Astrocyte of the cerebellum (primary cell): ENCODE data around the gene PPT2.
"Not testable (repeated sequence)": the region's sequence is repeated elsewhere in the genome, so short reads cannot be mapped to it uniquely, and the experiment has no call there.

Source experiments
- DNase-seq: peaks from one replicate; pipeline ENCODE4 v3.0.0-alpha.2; 2011; ENCODE audit warnings: low read depth
- H3K4me3 ChIP-seq: 2 replicates; pipeline ENCODE4 v1.5.1; 2011; ENCODE audit warnings: mild to moderate bottlenecking, low read depth, low read length, moderate library complexity
- in situ Hi-C: cut with HindIII; loops from 2 replicates; pipeline ENCODE4 v1.10.0; 2017; ENCODE audit warnings: low sequenced_read_pairs
- TF ChIP-seq, protein P1 (sequence below): IDR thresholded peaks from 2 replicates; pipeline ENCODE4 v1.5.1; 2012; ENCODE audit warnings: low read length, low read depth, moderate library complexity, mild to moderate bottlenecking; ENCODE audit errors: missing control alignments

PPT2 gene

DNA sequence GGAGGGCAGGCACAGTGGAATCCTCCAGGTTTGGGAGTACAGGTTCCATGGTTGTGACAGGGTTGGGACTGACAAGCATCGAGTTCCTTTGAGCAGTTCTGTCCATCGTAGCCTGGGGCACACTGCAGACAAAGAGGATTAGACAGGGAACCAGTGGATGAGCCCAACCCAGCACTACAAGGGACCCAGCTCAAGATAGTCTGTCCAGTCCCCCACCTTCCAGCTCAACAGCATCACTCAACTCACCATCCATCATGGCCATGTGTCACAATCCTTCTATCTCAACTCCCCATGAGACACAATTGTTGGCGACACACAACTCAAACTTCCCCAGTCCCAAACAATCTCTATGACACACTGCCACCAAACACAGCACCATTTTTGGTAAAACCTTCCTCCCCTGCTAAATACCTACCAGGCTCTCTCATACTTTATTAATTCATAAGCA lies 50.4 kb downstream of the PPT2 start:
- H3K4me3 ChIP-seq: no peak overlapping the region
- in situ Hi-C loops: no loop called here
- TF ChIP-seq, protein P1, sequence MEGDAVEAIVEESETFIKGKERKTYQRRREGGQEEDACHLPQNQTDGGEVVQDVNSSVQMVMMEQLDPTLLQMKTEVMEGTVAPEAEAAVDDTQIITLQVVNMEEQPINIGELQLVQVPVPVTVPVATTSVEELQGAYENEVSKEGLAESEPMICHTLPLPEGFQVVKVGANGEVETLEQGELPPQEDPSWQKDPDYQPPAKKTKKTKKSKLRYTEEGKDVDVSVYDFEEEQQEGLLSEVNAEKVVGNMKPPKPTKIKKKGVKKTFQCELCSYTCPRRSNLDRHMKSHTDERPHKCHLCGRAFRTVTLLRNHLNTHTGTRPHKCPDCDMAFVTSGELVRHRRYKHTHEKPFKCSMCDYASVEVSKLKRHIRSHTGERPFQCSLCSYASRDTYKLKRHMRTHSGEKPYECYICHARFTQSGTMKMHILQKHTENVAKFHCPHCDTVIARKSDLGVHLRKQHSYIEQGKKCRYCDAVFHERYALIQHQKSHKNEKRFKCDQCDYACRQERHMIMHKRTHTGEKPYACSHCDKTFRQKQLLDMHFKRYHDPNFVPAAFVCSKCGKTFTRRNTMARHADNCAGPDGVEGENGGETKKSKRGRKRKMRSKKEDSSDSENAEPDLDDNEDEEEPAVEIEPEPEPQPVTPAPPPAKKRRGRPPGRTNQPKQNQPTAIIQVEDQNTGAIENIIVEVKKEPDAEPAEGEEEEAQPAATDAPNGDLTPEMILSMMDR: no peak
- DNase-seq: no peak

DNA sequence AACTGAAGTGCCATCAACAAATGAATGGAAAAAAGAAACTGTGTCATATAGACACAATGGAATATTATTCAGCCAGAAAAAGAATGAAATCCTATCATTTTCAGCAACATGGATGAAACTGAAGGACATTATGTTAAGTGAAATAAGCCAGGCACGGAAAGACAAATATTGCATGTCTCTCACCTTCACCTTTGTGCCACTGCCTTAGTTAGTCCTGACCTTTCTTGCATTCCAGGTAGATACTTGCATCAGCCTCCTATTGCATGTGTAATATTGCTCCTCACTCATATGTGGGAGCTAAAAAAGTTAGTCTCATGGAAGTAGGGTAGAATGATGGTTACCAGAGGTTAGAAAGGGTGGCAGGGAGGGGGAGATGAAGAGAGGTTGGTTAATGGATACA lies 55.1 kb downstream of the PPT2 start:
- TF ChIP-seq, protein P1: no peak

DNA sequence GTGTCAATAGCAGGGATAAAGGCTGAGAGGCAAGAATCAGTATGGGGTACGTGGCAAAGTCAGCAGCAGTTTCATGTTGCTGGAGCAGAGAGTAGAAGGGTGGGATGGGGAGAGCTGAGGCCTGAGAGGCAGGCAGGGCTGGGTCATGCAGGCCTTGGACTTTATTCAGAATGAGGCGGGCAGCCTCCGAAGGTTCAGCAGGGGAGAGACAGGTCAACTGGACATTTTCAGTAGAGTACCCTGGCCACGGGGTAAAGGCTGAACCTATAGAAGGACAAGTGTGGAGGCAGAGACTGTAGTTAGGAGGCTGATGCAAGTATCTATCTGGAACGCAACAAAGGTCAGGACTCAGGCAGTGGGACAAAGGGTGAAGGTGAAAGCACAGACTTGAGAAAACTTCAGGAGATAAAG lies 56.3 kb downstream of the PPT2 start:
- TF ChIP-seq, protein P1: no peak
- DNase-seq: no peak
- H3K4me3 ChIP-seq: no peak overlapping the region
- in situ Hi-C loops: no loop called here

More for the DNA sequence above, 55.1 kb downstream of the PPT2 start:
- DNase-seq: no peak
- no peak overlapping the region for H3K4me3 ChIP-seq
- in situ Hi-C loops: no loop called here

DNA sequence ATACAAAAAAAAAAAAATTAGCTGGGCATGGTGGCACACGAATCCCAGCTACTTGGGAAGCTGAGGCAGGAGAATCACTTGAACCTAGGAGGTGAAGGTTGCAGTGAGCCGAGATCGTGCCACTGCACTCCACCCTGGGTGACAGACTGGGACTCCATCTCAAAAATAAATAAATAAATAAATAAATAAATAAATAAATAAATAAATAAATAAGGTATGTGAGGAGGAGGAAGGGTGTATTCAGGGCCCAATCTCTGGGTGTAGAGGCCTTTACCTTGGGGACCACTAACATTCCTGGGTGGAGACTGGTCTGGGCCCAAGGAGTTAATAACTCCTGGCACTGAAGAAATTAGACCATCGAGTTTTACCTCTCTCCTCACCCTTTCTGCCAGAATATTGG lies 57.5 kb downstream of the PPT2 start:
- in situ Hi-C loops, DNase-seq, H3K4me3 ChIP-seq: not testable (repeated sequence)

DNA sequence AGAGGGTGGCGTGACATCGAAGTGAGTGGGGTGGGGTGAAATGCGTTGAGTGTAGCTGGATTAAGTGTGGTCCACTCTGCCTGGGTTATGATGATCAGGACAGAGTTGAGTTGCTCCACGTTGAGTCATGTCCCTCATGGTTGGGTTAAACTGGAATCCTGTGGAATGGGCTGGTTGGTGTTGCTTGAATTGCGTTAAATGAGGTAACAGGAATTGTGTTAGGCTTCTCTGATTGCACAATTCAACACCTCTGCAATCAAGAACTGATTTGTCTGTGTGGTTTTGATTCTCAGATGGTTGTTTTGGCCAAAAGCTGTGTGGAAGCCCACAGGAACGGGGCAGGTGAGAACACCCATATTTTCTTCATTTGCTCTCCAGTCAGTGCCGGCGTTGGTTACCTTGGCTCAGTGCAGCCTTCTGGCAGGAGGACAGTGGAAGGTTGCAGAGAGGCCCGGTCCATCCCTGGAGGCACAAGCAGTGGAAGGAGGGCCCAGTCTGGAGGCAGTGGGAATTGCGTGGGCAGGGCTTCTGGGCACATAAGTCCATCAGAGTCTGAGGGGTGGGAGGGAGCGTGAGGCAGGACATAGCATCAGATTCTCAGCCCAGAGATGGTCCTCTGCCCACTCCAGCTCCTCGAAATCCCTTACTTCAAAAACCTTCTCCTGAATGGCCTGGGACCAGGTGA lies 58.3 kb downstream of the PPT2 start:
- TF ChIP-seq, protein P1: no peak
- no peak overlapping the region for H3K4me3 ChIP-seq
- in situ Hi-C loops: no loop called here
- no peak for DNase-seq
